GM21717 (cell line): ENCODE data around the gene LTV1.

Experiments
- ATAC-seq: cut with Tn5 transposase; IDR thresholded peaks from one replicate; pipeline ENCODE4 v1.9.1; 2021; ENCODE audit warnings: mild to moderate bottlenecking, moderate library complexity; ENCODE audit not compliant: unreplicated experiment

LTV1 gene

DNA sequence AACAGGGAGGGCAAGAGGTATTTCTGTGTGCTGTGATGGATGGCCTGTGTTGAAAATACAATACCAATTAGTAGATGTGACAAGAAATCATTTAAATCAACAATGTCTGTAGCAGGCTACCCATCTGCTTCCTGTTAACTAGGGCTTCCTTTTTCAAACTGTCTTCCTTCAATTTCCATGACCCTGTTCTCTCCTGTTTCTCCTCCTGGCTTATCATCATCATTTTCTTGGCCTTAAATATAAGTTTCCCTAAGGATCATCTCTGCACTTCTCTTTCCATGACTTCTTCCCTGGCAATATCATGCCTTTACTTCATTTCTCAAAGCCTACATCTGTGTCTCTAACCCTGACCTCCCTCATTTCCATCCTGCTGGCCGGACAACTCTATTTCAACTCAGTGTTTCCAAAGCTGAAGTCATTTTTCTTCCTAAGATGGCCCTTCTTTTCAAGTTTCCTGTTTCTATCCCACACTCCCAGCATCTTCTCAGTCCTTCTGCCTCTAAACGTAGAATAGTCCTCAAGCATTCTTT is 39.3 kb downstream of the LTV1 start:
- no peak for ATAC-seq

DNA sequence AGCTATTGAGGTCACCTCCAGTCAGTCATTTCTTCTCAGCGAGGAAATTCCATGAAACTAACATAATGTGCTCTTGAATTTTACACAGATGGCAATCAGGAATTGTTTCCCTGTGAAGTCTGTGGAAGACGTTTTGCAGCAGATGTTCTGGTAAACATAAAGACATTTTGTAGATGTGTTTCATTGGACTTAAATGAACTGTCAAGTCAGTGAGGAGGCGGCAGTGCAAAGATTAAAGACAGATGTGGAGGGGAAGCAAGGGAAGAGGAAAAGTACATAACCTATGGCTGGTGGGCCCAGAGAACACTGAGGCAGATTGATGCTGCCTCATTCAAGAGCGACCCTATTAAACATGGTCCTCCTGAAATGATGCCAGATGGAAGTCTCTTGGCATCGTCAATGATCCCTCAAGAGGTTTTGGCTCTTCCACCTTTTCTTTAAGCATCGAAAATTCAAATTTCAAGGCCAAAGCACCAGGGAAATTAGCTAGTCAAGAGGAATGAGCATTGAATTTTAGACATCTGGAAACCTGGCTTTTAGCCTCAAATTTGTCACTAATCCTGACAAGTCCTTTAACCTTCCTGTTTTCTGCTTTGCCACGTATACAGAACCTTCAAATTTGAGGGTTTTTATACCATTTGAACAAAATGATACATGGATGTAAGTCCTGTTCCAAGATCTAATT is 41.2 kb downstream of the LTV1 start:
- ATAC-seq, result no peak

DNA sequence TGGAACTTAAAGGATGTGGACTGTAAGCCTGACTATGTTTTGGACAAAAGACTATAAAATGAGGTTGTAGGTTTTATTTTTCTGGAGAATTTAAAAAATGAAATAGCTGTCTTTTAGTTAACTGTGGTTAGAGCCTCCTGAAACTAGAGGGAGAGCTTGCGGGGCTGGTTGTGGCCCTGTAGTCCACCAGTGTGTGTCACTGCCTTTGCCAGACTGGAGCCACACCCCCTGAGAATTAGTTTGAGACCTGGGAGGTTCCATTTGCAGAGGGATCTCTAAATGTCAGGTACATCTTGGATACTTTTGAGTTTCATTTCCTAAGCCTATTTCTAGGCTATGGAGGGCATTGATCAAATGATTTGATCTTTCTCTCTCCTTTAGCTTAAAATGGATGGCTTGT is 42.0 kb downstream of the LTV1 start:
- no peak for ATAC-seq

DNA sequence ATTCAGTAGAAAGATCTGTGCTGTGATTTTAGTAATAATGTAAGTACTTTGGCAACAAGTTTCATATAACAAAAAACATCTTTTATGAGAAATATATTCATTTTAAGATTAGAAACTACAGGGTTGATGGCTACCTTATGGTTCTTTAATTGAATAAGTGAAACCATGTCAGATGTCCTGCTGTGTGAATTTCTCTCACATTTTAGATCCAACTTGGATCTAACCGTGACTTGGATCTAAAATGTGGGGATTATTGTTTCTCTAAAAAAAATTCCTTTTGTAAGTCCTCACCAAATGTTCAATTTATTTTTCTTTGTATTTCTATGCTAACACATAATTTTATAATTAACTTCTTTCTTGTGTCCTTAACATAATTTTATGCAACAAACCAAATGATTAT is 51.5 kb downstream of the LTV1 start:
- ATAC-seq, result no peak

DNA sequence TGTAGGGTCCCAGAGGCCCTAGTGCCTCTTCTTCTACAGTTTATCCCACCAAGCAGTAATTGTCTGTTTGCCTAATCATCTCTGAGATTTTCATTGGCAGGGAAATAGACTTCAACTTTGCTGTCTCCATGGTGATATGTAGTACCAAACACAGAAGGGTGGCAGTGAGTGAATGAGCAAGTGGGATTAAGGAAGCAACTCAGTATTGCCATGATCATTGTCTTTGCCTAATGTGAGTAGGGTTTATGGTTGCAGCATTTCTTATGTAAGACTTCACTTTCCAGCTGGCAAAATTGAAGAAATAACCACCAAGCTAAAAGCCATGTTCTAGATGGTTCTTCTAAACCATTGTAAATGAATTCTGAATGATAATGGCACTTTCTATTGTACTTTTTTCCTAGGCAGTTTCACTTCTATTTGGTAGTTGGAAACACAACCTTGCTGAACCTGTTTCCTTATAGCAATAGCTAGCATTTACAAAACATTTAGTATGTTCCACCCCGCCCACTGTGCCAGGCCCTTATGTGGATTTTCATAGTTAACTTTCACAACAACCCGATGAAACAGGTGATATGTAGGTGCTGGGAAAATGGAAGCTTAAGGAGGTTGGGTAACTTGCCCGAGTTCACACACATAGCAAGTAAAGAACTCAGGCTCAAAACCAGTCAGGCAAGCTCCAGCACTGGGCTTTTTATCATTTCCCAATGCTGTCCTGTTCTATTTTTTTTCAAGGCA is 53.2 kb downstream of the LTV1 start:
- no peak for ATAC-seq

DNA sequence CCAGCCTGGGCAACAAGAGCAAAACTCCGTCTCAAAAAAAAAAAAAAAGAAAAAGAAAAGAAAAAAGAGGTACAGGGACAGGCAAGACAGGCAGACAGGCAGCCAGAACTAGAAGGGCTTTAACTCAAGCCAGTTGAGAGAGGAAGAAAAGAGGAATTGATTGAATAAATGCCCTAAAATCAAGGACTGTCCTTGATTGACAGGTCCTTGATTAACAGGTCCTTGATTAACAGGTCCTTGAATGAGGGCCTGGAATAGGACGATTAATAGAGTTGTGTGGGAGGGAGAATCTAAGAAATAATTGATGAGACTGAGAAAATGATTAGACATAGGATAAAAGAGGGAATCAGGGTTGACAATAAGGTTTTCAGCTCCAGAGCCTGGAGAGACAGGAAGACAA is 57.2 kb downstream of the LTV1 start:
- no peak for ATAC-seq

DNA sequence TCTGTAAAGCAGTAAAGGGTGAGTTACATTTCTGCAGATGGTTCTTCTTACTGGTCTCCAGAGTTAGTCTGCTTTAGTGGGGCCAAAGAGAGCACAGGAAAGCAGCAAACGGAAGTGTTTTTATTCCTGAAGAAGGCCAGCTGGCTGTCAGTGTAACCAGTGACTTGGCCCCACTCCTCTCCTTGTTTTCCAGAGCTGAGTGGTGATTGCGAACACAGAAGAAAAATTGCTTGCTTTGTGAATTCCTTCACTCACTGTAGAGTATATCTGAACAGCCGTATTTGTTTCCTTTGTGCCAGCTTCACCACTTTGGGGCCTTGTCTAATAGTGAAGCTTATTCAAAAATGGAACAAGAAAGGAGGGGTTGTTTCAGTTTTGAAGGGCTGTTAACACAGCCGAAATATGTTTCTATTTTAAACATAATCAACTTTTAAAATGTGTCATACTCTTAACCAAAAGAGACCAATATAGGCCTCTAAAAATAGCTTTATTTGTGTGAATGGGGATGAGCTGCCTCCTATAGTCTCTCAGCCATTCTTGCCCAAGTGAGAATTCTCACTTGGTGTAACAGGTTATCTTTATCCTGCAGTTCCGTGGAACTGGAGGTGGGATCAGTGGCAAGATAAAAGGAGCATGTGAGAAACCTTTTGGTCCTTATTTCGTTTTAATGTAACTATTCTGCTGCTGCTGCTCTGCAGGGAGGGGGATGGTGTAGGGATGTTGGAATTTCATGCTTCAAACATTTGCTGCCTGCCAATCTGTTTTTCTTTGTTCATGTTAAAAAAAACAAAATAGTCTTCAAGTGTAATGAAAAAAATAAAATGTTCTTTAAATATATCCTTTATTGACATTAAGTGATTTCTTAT is 59.0 kb downstream of the LTV1 start:
- ATAC-seq, result peak; percentile 98

DNA sequence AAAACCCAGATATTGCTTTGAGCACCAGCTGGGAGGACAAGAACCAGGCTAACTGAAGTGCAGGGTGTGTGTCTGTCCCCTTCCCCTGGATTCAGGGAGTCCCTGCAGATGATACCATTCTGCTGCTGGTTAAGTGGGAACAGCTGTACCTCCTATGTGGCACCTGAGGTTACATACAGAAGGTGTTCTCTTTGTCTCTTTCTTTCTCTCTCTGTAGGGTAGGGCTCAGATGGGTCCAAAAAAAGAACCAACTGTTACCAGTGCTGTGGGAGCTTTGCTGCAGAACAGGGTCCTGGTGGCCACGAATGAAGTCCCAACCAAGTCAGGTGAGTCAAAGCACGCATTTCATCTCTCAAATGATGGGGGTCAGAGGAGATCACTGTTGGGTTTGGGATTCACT is 59.7 kb downstream of the LTV1 start:
- no peak for ATAC-seq

DNA sequence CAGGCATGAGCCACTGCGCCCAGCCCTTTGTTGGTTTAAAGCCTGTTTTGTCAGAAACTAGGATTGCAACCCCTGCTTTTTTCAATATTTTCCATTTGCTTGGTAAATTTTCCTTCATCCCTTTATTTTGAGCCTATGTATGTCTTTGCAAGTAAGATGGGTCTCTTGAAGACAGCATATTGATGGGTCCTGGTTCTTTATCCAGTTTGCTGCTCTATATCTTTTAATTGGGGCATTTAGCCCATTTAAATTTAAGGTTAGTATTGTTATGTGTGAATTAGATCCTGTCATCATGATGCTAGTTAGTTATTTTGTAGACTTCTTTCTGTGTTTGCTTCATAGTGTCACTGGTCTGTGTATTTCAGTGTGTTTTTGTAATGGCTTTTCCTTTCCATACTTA is 67.9 kb downstream of the LTV1 start:
- ATAC-seq, result no peak

DNA sequence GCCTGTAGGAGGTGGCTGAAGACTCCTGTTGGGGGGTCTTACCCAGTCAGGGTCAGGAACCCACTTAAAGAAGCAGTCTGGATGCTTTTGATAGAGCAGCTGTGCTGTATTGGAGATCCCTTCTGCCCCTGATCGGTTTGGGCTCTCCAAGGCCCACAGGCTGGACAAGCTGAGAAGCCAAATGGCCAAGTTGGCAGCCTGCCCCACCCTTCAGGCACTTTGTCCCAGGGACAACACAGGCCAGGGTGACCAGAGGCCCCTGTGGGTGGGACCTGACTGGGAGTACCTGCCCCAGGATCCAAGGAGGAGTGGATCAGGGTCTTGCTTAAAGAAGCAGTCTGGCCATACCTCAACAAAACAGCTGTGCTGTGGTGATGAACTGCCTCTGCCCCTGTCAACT is 69.5 kb downstream of the LTV1 start:
- ATAC-seq, result no peak
